ENCODE measurements around the gene STARD10. TPM values are rescaled to one million over a fixed set of nuclear protein-coding genes. Genes with fewer than 3 reads are reported as not detected.

Gene STARD10
- total and polyA plus RNA-seq, 8 donors, result 99.5 to 366 (median 164) TPM

DNA sequence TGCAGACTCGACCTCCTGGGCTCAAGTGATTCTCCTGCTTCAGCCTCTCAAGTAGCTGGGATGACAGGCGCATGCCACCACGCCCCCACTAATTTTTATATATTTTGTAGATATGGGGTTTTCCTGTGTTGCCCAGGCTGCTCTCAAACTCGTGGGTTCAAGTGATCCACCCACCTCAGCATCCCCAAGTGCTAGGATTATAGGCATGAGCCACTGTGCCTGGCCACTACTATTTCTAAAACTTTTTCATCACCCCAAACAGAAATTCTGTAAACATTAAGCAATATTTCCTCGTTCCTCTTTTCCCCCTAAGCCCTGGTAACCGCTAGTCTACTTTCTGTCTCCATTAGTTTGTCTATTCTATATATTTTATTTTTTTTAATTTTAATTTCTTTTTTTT is 11.4 kb upstream of the STARD10 start:
- H3K27me3 ChIP-seq, result no peaks in the 10 kb centered on the region
- ATAC-seq (peak in 2 of 4 donors; percentile 13 to 21), DNase-seq (no peak), FAIRE-seq (no peak)
- H3K9me3 ChIP-seq, result no peaks in the 10 kb centered on the region
- no peak for TF ChIP-seq CTCF (IDR thresholded peaks at IDR 0.05)
- intact Hi-C loops (cut with DNase I), result no loop called here
- no peaks in the 10 kb centered on the region for H3K4me1 ChIP-seq
- H3K4me3 ChIP-seq, result no peak overlapping the region
- H3K27ac ChIP-seq, result no peak overlapping the region
- WGBS, 2 donors, result 86 to 92% methylated on average over 6 of the region's 6 CpGs
- no peaks in the 10 kb centered on the region for H3K36me3 ChIP-seq

DNA sequence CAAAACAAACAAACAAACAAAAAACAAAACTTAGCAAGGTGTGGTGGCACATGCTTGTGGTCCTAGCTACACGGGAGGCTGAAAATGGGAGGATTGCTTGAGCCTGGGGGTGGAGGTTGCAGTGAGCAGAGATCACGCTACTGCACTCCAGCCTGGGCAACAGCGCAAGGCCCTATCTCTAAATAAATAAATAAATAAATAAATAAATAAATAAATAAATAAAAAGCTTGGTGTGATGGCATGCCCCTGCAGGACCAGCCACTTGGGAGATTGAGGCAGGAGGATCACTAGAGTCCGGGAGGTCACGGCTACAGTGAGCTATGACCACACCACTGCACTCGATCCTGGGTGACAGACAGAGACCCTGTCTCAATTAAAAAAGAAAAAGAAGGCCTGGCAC is 9.0 kb upstream of the STARD10 start:
- no peak for TF ChIP-seq CTCF (IDR thresholded peaks at IDR 0.05)
- WGBS, 2 donors, result 82 to 87% methylated on average over 6 of the region's 6 CpGs
- DNase-seq (no peak), ATAC-seq (no peak), FAIRE-seq (no peak)
- no peak overlapping the region for H3K4me3 ChIP-seq
- no peaks in the 10 kb centered on the region for H3K36me3 ChIP-seq
- no peaks in the 10 kb centered on the region for H3K4me1 ChIP-seq
- no peak overlapping the region for H3K27ac ChIP-seq
- H3K27me3 ChIP-seq, result no peaks in the 10 kb centered on the region
- intact Hi-C loops (cut with DNase I), result no loop called here
- H3K9me3 ChIP-seq, result no peaks in the 10 kb centered on the region

GRCh38 chr11:72799441-72799840 is 5.6 kb upstream of the STARD10 start:
- H3K36me3 ChIP-seq, result no peaks in the 10 kb centered on the region
- ATAC-seq, result no peak
- H3K4me3 ChIP-seq, result no peak overlapping the region
- no peak for TF ChIP-seq CTCF (IDR thresholded peaks at IDR 0.05)
- intact Hi-C loops (cut with DNase I), result no loop called here
- H3K27ac ChIP-seq, result no peak overlapping the region
- FAIRE-seq, result no peak
- DNase-seq, result no peak
- H3K9me3 ChIP-seq, result no peaks in the 10 kb centered on the region
- 64 to 68% methylated on average over 4 of the region's 4 CpGs for WGBS, 2 donors
- peaks cover 0 to 2% (median 2%) of the 10 kb centered on the region in 3 donors for H3K4me1 ChIP-seq
- no peaks in the 10 kb centered on the region for H3K27me3 ChIP-seq

DNA sequence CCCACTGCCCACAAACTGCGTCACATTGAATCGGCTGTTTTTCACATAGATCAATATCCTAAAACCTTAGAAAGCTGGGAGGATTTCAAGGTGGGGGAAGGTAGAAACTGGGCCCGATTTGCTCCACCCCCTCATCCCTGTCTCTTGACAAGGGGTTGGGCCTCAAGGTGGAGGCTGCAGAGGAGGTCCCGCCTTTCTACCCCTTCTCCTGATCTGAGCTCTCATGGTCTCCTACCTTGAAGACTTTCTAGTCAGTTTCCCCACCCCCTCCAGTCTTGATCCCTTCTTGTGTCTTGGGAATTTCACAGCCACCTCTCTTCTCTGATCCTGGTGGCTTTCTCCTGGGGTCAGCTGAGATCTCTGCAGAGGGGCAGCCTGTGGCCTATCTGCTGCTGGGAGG is 4.5 kb upstream of the STARD10 start:
- Histone ChIP-seq H3K27me3 (no peaks in the 10 kb centered on the region), H3K4me3 (no peak overlapping the region), H3K36me3 (no peaks in the 10 kb centered on the region), H3K4me1 (peaks cover 0 to 6% (median 6%) of the 10 kb centered on the region in 3 donors), H3K9me3 (no peaks in the 10 kb centered on the region), H3K27ac (no peak overlapping the region)
- no peak for TF ChIP-seq CTCF (IDR thresholded peaks at IDR 0.05)
- ATAC-seq, result no peak
- intact Hi-C loops (cut with DNase I), result no loop called here
- WGBS, 2 donors, result 68 to 73% methylated on average over 4 of the region's 4 CpGs
- DNase-seq, result no peak
- FAIRE-seq, result no peak

DNA sequence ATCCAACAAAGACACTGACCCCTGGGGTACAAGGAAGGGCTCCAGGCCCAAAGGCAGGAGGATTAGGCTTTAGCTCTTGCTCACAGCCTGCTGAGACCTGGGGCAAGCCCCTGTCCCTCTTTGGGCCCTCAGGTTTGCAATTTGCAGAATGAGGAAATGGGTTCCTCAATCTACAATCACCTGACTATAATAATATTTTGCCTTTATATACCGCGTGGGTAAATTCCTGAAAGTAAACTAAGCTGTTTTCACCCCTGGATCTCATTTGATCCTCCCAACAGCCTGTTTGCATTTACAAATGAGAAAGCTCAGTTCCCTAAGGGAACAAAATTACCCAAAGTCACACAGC is 797 bp downstream of the STARD10 start:
- DNase-seq (no peak), ATAC-seq (no peak), FAIRE-seq (no peak)
- H3K27me3 ChIP-seq, result no peaks in the 10 kb centered on the region
- intact Hi-C loops (cut with DNase I), result loop anchor here in 1 of 3 donors (5.0 kb wide), 1 partner anchor 66 kb away; no protein-coding TSS in a partner anchor
- WGBS, 2 donors, result 45 to 59% methylated on average over 2 of the region's 2 CpGs
- no peaks in the 10 kb centered on the region for H3K36me3 ChIP-seq
- TF ChIP-seq CTCF (IDR thresholded peaks at IDR 0.05), result no peak
- H3K9me3 ChIP-seq, result no peaks in the 10 kb centered on the region
- H3K4me1 ChIP-seq, result peaks cover 0 to 11% (median 9%) of the 10 kb centered on the region in 3 donors
- H3K4me3 ChIP-seq, result peak overlapping the region in 1 of 4 donors; percentile 56
- peak overlapping the region in 2 of 4 donors; percentile 85 to 95 for H3K27ac ChIP-seq

Measured in pancreas (tissue), 10 donors.